WTC11 (cell line): ENCODE data around the gene AGAP1. TPM values are rescaled to one million over a fixed set of nuclear protein-coding genes. Genes with fewer than 3 reads are reported as not detected.

Source experiments
- ATAC-seq: fragments of 200-7000 bp; cut with Tn5 transposase; 2 replicates; pipeline ENCODE4 v1.10.0; 2021; ENCODE audit warnings: mild to moderate bottlenecking, moderate library complexity
- CTCF ChIA-PET: fragments of 300-600 bp; sonication (Branson Sonifier 250); formaldehyde crosslinking; loops from one replicate; lab custom pipeline; 2021; ENCODE audit warnings: antibody characterized with exemption; lab: Charles Lee
- POLR2A ChIA-PET: fragments of 350-600 bp; sonication (Branson Sonifier 250); formaldehyde crosslinking; loops from one replicate; lab custom pipeline; 2021; ENCODE audit warnings: antibody characterized with exemption; lab: Charles Lee
- DNase-seq: peaks from one replicate; pipeline ENCODE4 v3.0.0; 2021; ENCODE audit warnings: low spot score
- H3K27ac Mint-ChIP-seq: 2 replicates; pipeline ENCODE4 v1.8.0; 2021; ENCODE audit warnings: mixed read lengths
- H3K27me3 Mint-ChIP-seq: 2 replicates; pipeline ENCODE4 v1.8.0; 2021; ENCODE audit warnings: low read depth, mild to moderate bottlenecking, moderate library complexity, mixed read lengths
- H3K36me3 Mint-ChIP-seq: 2 replicates; pipeline ENCODE4 v1.8.0; 2021; ENCODE audit warnings: mixed read lengths
- H3K4me1 Mint-ChIP-seq: 2 replicates; pipeline ENCODE4 v1.8.0; 2022; ENCODE audit warnings: mixed read lengths
- H3K4me3 Mint-ChIP-seq: 2 replicates; pipeline ENCODE4 v1.8.0; 2021; ENCODE audit warnings: mild to moderate bottlenecking, moderate library complexity, mixed read lengths
- H3K9me3 Mint-ChIP-seq: 2 replicates; pipeline ENCODE4 v1.8.0; 2021; ENCODE audit warnings: mixed read lengths
- ATF1 ChIP-seq: sonication (generic); formaldehyde crosslinking; IDR thresholded peaks from 2 replicates; pipeline ENCODE4 v1.8.1; 2023; ENCODE audit warnings: mild to moderate bottlenecking, moderate library complexity, missing genetic modification reagents
- ETV6 ChIP-seq: sonication (generic); formaldehyde crosslinking; IDR thresholded peaks from 2 replicates; pipeline ENCODE4 v1.8.1; 2022; ENCODE audit warnings: mild to moderate bottlenecking, missing genetic modification reagents
- FOXP1 ChIP-seq: sonication (generic); formaldehyde crosslinking; IDR thresholded peaks from 2 replicates; pipeline ENCODE4 v1.8.0; 2022; ENCODE audit warnings: missing genetic modification reagents, mild to moderate bottlenecking, moderate library complexity, borderline replicate concordance
- GABPB1 ChIP-seq: sonication (generic); formaldehyde crosslinking; IDR thresholded peaks from 2 replicates; pipeline ENCODE4 v1.8.1; 2023; ENCODE audit warnings: mild to moderate bottlenecking, missing genetic modification reagents
- HMGA2 ChIP-seq: fragments of 250-450 bp; sonication (Bioruptor Pico); IDR thresholded peaks from 2 replicates; pipeline ENCODE4 v1.4.0; 2021; ENCODE audit warnings: mild to moderate bottlenecking, moderate library complexity
- KAT7 ChIP-seq: sonication (generic); formaldehyde crosslinking; IDR thresholded peaks from 2 replicates; pipeline ENCODE4 v1.8.1; 2023; ENCODE audit warnings: missing genetic modification reagents, mild to moderate bottlenecking, borderline replicate concordance
- SMAD3 ChIP-seq: sonication (generic); formaldehyde crosslinking; IDR thresholded peaks from 2 replicates; pipeline ENCODE4 v1.8.0; 2022; ENCODE audit warnings: missing genetic modification reagents, mild to moderate bottlenecking, borderline replicate concordance
- ZNF263 ChIP-seq: sonication (generic); formaldehyde crosslinking; IDR thresholded peaks from 2 replicates; pipeline ENCODE4 v1.8.1; 2022; ENCODE audit warnings: low read depth, mild to moderate bottlenecking, moderate library complexity, missing genetic modification reagents
- ZNF671 ChIP-seq: fragments of 250-450 bp; sonication (Bioruptor Pico); IDR thresholded peaks from 2 replicates; pipeline ENCODE4 v1.8.0; 2021; ENCODE audit warnings: mild to moderate bottlenecking
- total RNA-seq: library from RNA; stranded (reverse); gene quantifications from 3 replicates; pipeline ENCODE4 v1.2.3, GENCODE V29; 2021
- TF ChIP-seq, protein P1 (sequence below): sonication (generic); formaldehyde crosslinking; conservative IDR thresholded peaks from 2 replicates; pipeline ENCODE4 v1.8.1; 2023; ENCODE audit warnings: mild to moderate bottlenecking, low read depth, missing genetic modification reagents, moderate library complexity
- TF ChIP-seq, protein P2 (sequence below): sonication (generic); formaldehyde crosslinking; IDR thresholded peaks from 2 replicates; pipeline ENCODE4 v1.8.0; 2022; ENCODE audit warnings: mild to moderate bottlenecking, missing genetic modification reagents
- TF ChIP-seq, protein P3 (sequence below): fragments of 250-450 bp; sonication (Bioruptor Pico); IDR thresholded peaks from 2 replicates; pipeline ENCODE4 v1.8.0; 2021; ENCODE audit warnings: mild to moderate bottlenecking
- TF ChIP-seq, protein P4 (sequence below): sonication (generic); formaldehyde crosslinking; IDR thresholded peaks from 2 replicates; pipeline ENCODE4 v1.8.1; 2023; ENCODE audit warnings: mild to moderate bottlenecking, moderate library complexity, missing genetic modification reagents
- TF ChIP-seq, protein P5 (sequence below): fragments of 250-450 bp; sonication (Bioruptor Pico); IDR thresholded peaks from 2 replicates; pipeline ENCODE4 v1.9.0; 2021; ENCODE audit warnings: mild to moderate bottlenecking, borderline replicate concordance
- TF ChIP-seq, protein P6 (sequence below): sonication (generic); formaldehyde crosslinking; IDR thresholded peaks from 2 replicates; pipeline ENCODE4 v1.8.0; 2022; ENCODE audit warnings: mild to moderate bottlenecking, missing genetic modification reagents
- TF ChIP-seq, protein P7 (sequence below): sonication (generic); formaldehyde crosslinking; IDR thresholded peaks from 2 replicates; pipeline ENCODE4 v1.8.0; 2023; ENCODE audit warnings: mild to moderate bottlenecking, missing genetic modification reagents
- TF ChIP-seq, protein P8 (sequence below): sonication (generic); formaldehyde crosslinking; IDR thresholded peaks from 2 replicates; pipeline ENCODE4 v1.8.1; 2023; ENCODE audit warnings: mild to moderate bottlenecking, missing genetic modification reagents, borderline replicate concordance

The AGAP1 gene
- total RNA-seq, 1 experiment from 2014 or later = 49.3 TPM

DNA sequence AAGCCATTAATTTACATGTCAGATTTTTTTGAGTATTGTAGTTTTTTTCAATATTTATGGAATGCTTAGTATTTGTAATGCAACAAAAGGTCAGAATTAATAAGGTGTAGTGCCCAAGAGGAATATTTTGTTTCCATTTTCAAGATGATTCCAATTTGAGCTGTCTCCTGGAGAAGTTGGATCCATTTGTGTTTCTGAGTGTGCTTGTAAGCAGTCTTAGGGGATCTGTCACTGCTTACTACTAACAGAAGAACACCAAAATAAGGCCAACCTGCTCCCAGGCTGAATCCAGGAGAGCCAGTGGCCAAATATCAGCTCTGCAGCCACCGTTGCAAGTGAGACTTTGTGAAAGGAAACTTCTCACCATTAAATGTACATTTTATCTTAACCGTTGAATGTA lies 129.9 kb downstream of the AGAP1 start (continued):
- TF ChIP-seq, protein P1, sequence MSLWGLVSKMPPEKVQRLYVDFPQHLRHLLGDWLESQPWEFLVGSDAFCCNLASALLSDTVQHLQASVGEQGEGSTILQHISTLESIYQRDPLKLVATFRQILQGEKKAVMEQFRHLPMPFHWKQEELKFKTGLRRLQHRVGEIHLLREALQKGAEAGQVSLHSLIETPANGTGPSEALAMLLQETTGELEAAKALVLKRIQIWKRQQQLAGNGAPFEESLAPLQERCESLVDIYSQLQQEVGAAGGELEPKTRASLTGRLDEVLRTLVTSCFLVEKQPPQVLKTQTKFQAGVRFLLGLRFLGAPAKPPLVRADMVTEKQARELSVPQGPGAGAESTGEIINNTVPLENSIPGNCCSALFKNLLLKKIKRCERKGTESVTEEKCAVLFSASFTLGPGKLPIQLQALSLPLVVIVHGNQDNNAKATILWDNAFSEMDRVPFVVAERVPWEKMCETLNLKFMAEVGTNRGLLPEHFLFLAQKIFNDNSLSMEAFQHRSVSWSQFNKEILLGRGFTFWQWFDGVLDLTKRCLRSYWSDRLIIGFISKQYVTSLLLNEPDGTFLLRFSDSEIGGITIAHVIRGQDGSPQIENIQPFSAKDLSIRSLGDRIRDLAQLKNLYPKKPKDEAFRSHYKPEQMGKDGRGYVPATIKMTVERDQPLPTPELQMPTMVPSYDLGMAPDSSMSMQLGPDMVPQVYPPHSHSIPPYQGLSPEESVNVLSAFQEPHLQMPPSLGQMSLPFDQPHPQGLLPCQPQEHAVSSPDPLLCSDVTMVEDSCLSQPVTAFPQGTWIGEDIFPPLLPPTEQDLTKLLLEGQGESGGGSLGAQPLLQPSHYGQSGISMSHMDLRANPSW (CRISPR knock-in tag) = no peak
- TF ChIP-seq, protein P2, sequence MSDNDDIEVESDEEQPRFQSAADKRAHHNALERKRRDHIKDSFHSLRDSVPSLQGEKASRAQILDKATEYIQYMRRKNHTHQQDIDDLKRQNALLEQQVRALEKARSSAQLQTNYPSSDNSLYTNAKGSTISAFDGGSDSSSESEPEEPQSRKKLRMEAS (CRISPR knock-in tag) = no peak
- TF ChIP-seq, protein P3, sequence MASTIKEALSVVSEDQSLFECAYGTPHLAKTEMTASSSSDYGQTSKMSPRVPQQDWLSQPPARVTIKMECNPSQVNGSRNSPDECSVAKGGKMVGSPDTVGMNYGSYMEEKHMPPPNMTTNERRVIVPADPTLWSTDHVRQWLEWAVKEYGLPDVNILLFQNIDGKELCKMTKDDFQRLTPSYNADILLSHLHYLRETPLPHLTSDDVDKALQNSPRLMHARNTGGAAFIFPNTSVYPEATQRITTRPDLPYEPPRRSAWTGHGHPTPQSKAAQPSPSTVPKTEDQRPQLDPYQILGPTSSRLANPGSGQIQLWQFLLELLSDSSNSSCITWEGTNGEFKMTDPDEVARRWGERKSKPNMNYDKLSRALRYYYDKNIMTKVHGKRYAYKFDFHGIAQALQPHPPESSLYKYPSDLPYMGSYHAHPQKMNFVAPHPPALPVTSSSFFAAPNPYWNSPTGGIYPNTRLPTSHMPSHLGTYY (CRISPR knock-in tag) = no peak
- TF ChIP-seq FOXP1 (CRISPR knock-in tag) (no peak), ZNF263 (CRISPR knock-in tag) (no peak), HMGA2 (CRISPR knock-in tag) (no peak), ATF1 (no peak)
- TF ChIP-seq, protein P4, sequence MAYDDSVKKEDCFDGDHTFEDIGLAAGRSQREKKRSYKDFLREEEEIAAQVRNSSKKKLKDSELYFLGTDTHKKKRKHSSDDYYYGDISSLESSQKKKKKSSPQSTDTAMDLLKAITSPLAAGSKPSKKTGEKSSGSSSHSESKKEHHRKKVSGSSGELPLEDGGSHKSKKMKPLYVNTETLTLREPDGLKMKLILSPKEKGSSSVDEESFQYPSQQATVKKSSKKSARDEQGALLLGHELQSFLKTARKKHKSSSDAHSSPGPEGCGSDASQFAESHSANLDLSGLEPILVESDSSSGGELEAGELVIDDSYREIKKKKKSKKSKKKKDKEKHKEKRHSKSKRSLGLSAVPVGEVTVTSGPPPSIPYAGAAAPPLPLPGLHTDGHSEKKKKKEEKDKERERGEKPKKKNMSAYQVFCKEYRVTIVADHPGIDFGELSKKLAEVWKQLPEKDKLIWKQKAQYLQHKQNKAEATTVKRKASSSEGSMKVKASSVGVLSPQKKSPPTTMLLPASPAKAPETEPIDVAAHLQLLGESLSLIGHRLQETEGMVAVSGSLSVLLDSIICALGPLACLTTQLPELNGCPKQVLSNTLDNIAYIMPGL = no peak

DNA sequence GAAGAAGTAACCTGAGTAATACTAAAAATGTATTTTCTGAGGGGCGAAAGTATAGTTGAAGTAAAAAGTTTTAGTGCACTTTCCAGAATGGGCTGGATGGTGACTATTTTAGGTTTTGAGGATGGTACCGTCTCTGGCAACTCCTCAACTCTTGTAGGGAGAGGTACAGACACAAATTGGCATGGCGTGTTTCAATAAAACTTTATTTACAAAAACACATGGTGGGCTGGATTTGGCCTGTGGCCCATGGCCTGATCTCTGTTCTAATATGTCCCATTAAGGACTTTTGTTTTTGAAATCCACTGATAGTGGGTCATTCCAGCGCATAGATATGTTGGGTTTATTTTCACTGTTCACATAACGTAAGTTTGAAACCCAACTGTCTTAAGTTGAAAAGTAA lies 132.8 kb downstream of the AGAP1 start:
- Mint-ChIP-seq H3K36me3 (peaks cover 9% of the 10 kb centered on the region), H3K4me3 (no peak overlapping the region), H3K27me3 (no peaks in the 10 kb centered on the region), H3K4me1 (peaks cover 22% of the 10 kb centered on the region), H3K9me3 (peaks cover 15% of the 10 kb centered on the region), H3K27ac (no peak overlapping the region)
- ChIA-PET POLR2A (no interaction called here), CTCF (no interaction called here)
- ATAC-seq = no peak
- no peak for DNase-seq
- TF ChIP-seq, protein P5, sequence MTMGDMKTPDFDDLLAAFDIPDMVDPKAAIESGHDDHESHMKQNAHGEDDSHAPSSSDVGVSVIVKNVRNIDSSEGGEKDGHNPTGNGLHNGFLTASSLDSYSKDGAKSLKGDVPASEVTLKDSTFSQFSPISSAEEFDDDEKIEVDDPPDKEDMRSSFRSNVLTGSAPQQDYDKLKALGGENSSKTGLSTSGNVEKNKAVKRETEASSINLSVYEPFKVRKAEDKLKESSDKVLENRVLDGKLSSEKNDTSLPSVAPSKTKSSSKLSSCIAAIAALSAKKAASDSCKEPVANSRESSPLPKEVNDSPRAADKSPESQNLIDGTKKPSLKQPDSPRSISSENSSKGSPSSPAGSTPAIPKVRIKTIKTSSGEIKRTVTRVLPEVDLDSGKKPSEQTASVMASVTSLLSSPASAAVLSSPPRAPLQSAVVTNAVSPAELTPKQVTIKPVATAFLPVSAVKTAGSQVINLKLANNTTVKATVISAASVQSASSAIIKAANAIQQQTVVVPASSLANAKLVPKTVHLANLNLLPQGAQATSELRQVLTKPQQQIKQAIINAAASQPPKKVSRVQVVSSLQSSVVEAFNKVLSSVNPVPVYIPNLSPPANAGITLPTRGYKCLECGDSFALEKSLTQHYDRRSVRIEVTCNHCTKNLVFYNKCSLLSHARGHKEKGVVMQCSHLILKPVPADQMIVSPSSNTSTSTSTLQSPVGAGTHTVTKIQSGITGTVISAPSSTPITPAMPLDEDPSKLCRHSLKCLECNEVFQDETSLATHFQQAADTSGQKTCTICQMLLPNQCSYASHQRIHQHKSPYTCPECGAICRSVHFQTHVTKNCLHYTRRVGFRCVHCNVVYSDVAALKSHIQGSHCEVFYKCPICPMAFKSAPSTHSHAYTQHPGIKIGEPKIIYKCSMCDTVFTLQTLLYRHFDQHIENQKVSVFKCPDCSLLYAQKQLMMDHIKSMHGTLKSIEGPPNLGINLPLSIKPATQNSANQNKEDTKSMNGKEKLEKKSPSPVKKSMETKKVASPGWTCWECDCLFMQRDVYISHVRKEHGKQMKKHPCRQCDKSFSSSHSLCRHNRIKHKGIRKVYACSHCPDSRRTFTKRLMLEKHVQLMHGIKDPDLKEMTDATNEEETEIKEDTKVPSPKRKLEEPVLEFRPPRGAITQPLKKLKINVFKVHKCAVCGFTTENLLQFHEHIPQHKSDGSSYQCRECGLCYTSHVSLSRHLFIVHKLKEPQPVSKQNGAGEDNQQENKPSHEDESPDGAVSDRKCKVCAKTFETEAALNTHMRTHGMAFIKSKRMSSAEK = no peak
- no peak for TF ChIP-seq GABPB1
- TF ChIP-seq, protein P6, sequence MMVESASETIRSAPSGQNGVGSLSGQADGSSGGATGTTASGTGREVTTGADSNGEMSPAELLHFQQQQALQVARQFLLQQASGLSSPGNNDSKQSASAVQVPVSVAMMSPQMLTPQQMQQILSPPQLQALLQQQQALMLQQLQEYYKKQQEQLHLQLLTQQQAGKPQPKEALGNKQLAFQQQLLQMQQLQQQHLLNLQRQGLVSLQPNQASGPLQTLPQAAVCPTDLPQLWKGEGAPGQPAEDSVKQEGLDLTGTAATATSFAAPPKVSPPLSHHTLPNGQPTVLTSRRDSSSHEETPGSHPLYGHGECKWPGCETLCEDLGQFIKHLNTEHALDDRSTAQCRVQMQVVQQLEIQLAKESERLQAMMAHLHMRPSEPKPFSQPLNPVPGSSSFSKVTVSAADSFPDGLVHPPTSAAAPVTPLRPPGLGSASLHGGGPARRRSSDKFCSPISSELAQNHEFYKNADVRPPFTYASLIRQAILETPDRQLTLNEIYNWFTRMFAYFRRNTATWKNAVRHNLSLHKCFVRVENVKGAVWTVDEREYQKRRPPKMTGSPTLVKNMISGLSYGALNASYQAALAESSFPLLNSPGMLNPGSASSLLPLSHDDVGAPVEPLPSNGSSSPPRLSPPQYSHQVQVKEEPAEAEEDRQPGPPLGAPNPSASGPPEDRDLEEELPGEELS = no peak
- TF ChIP-seq ETV6 = no peak
- no peak for TF ChIP-seq KAT7 (CRISPR knock-in tag)
- no peak for TF ChIP-seq ZNF671 (CRISPR knock-in tag)
- TF ChIP-seq, protein P7, sequence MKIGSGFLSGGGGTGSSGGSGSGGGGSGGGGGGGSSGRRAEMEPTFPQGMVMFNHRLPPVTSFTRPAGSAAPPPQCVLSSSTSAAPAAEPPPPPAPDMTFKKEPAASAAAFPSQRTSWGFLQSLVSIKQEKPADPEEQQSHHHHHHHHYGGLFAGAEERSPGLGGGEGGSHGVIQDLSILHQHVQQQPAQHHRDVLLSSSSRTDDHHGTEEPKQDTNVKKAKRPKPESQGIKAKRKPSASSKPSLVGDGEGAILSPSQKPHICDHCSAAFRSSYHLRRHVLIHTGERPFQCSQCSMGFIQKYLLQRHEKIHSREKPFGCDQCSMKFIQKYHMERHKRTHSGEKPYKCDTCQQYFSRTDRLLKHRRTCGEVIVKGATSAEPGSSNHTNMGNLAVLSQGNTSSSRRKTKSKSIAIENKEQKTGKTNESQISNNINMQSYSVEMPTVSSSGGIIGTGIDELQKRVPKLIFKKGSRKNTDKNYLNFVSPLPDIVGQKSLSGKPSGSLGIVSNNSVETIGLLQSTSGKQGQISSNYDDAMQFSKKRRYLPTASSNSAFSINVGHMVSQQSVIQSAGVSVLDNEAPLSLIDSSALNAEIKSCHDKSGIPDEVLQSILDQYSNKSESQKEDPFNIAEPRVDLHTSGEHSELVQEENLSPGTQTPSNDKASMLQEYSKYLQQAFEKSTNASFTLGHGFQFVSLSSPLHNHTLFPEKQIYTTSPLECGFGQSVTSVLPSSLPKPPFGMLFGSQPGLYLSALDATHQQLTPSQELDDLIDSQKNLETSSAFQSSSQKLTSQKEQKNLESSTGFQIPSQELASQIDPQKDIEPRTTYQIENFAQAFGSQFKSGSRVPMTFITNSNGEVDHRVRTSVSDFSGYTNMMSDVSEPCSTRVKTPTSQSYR = no peak
- TF ChIP-seq, protein P8, sequence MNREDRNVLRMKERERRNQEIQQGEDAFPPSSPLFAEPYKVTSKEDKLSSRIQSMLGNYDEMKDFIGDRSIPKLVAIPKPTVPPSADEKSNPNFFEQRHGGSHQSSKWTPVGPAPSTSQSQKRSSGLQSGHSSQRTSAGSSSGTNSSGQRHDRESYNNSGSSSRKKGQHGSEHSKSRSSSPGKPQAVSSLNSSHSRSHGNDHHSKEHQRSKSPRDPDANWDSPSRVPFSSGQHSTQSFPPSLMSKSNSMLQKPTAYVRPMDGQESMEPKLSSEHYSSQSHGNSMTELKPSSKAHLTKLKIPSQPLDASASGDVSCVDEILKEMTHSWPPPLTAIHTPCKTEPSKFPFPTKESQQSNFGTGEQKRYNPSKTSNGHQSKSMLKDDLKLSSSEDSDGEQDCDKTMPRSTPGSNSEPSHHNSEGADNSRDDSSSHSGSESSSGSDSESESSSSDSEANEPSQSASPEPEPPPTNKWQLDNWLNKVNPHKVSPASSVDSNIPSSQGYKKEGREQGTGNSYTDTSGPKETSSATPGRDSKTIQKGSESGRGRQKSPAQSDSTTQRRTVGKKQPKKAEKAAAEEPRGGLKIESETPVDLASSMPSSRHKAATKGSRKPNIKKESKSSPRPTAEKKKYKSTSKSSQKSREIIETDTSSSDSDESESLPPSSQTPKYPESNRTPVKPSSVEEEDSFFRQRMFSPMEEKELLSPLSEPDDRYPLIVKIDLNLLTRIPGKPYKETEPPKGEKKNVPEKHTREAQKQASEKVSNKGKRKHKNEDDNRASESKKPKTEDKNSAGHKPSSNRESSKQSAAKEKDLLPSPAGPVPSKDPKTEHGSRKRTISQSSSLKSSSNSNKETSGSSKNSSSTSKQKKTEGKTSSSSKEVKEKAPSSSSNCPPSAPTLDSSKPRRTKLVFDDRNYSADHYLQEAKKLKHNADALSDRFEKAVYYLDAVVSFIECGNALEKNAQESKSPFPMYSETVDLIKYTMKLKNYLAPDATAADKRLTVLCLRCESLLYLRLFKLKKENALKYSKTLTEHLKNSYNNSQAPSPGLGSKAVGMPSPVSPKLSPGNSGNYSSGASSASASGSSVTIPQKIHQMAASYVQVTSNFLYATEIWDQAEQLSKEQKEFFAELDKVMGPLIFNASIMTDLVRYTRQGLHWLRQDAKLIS (CRISPR knock-in tag) = no peak
- no peak for TF ChIP-seq SMAD3 (CRISPR knock-in tag)
